H1 (cell line): Measurements from ENCODE around the gene IL9R. TPM values are rescaled to one million over a fixed set of nuclear protein-coding genes. Genes with fewer than 3 reads are reported as not detected.
A peak's percentile ranks its signal among the peaks of the same experiment; 100 is the strongest.

Experiments
- CTCF ChIA-PET: fragments of 300-600 bp; sonication (Branson Sonifier 250); formaldehyde crosslinking; loops from one replicate; lab custom pipeline; 2021; ENCODE audit not compliant: partially characterized antibody; lab: Charles Lee
- POLR2A ChIA-PET: fragments of 300-600 bp; sonication (Branson Sonifier 250); formaldehyde crosslinking; loops from one replicate; lab custom pipeline; 2021; ENCODE audit warnings: inconsistent platforms; ENCODE audit not compliant: partially characterized antibody; lab: Charles Lee
- DNase-seq, 2 experiments: peaks; one replicate each; pipeline versions ENCODE4 v3.0.0 to v3.0.0-alpha.2; 2010 to 2022; ENCODE audit warnings: low spot score in 2 of 2, low read depth in 1 of 2, mixed read lengths in 1 of 2
- FAIRE-seq: peaks from 2 replicates; lab custom pipeline; 2011; peaks lifted over from hg19 to GRCh38; lab: Jason Lieb, UNC
- H2AFZ ChIP-seq: 2 replicates; pipeline ENCODE4 v1.8.1; 2012; ENCODE audit warnings: low read length, inconsistent platforms
- H2AK5ac ChIP-seq: 2 replicates; pipeline ENCODE4 v1.6.1; 2013; ENCODE audit warnings: low read depth, low read length
- H2BK120ac ChIP-seq: replicated peaks from 2 replicates; pipeline ENCODE3; 2013; ENCODE audit warnings: low read depth, low read length, inconsistent platforms
- H2BK12ac ChIP-seq: 2 replicates; pipeline ENCODE4 v1.6.1; 2013; ENCODE audit warnings: low read depth, low read length
- H2BK15ac ChIP-seq: 2 replicates; pipeline ENCODE4 v1.6.1; 2013; ENCODE audit warnings: low read length
- H2BK20ac ChIP-seq: 2 replicates; pipeline ENCODE4 v1.6.1; 2013; ENCODE audit warnings: low read length
- H2BK5ac ChIP-seq: 2 replicates; pipeline ENCODE4 v1.6.1; 2013; ENCODE audit warnings: low read depth, low read length
- H3K14ac ChIP-seq: 2 replicates; pipeline ENCODE4 v1.6.1; 2013; ENCODE audit warnings: inconsistent platforms; ENCODE audit not compliant: insufficient read length
- H3K18ac ChIP-seq: 2 replicates; pipeline ENCODE4 v1.6.1; 2013; ENCODE audit warnings: low read length; ENCODE audit errors: extremely low read depth
- H3K23ac ChIP-seq: 2 replicates; pipeline ENCODE4 v1.6.1; 2013; ENCODE audit warnings: inconsistent platforms; ENCODE audit not compliant: insufficient read length
- H3K23me2 ChIP-seq: 2 replicates; pipeline ENCODE4 v1.6.1; 2013; ENCODE audit warnings: low read depth, low read length
- H3K27ac ChIP-seq: 2 replicates; pipeline ENCODE4 v1.6.1; 2011; ENCODE audit warnings: low read depth, low read length, inconsistent platforms
- H3K27me3 ChIP-seq, 4 experiments: replicated peaks in 1 of 4; 1 replicate in 1 of 4; 2 replicates in 3 of 4; pipeline versions ENCODE4 v1.6.1 to v1.8.1; 2011 to 2013; ENCODE audit warnings: low read length in 3 of 4, mild to moderate bottlenecking in 3 of 4, inconsistent platforms in 2 of 4, mixed read lengths in 2 of 4, moderate library complexity in 1 of 4; ENCODE audit not compliant: control insufficient read depth in 3 of 4, insufficient read depth in 3 of 4; ENCODE audit errors: extremely low read depth in 1 of 4
- H3K36me3 ChIP-seq, 4 experiments: 2 replicates each; pipeline versions ENCODE4 v1.6.1 to v1.8.1; 2011 to 2013; ENCODE audit warnings: mild to moderate bottlenecking in 4 of 4, low read length in 3 of 4, moderate library complexity in 2 of 4, control low read depth in 1 of 4, inconsistent platforms in 1 of 4; ENCODE audit not compliant: insufficient read depth in 4 of 4, control insufficient read depth in 2 of 4
- H3K4ac ChIP-seq: replicated peaks from 2 replicates; pipeline ENCODE3; 2013; ENCODE audit warnings: low read length, low read depth, mixed read lengths, inconsistent platforms; ENCODE audit not compliant: insufficient read length
- H3K4me1 ChIP-seq, 4 experiments: replicated peaks in 1 of 4; 1 replicate in 1 of 4; 2 replicates in 3 of 4; pipeline versions ENCODE4 v1.6.1 to v1.8.1; 2011 to 2013; ENCODE audit warnings: low read length in 3 of 4, inconsistent platforms in 2 of 4, mixed read lengths in 1 of 4; ENCODE audit not compliant: insufficient read depth in 4 of 4, control insufficient read depth in 3 of 4
- H3K4me2 ChIP-seq, 2 experiments: 2 replicates each; pipeline versions ENCODE4 v1.6.1 to v1.8.1; 2011 to 2013; ENCODE audit warnings: low read depth in 2 of 2, low read length in 2 of 2, control low read depth in 1 of 2, inconsistent platforms in 1 of 2, mild to moderate bottlenecking in 1 of 2; ENCODE audit not compliant: insufficient read depth in 1 of 2
- H3K4me3 ChIP-seq, 4 experiments: fragments of 200-600, 300-600 bp in 1 of 4; sonication (generic), shearing (Covaris generic), sonication (Bioruptor Twin) in 1 of 4; 2 replicates each; pipeline versions ENCODE4 v1.5.1 to v1.8.1; 2011 to 2016; ENCODE audit warnings: low read length in 4 of 4, low read depth in 3 of 4, control low read depth in 2 of 4, inconsistent platforms in 2 of 4, mild to moderate bottlenecking in 2 of 4, mixed read lengths in 1 of 4, moderate library complexity in 1 of 4; ENCODE audit not compliant: insufficient read depth in 2 of 4; ENCODE audit errors: extremely low read depth in 1 of 4
- H3K56ac ChIP-seq: replicated peaks from 2 replicates; pipeline ENCODE3; 2013; ENCODE audit warnings: low read depth, mild to moderate bottlenecking, mixed read lengths, low read length, inconsistent platforms; ENCODE audit not compliant: insufficient read length
- H3K79me1 ChIP-seq: 2 replicates; pipeline ENCODE4 v1.6.1; 2013; ENCODE audit warnings: low read depth, low read length, control low read depth
- H3K79me2 ChIP-seq, 2 experiments: 2 replicates each; pipeline versions ENCODE4 v1.6.1 to v1.8.1; 2012 to 2013; ENCODE audit warnings: low read length in 2 of 2, mild to moderate bottlenecking in 2 of 2, inconsistent platforms in 1 of 2; ENCODE audit not compliant: insufficient read depth in 2 of 2, control insufficient read depth in 1 of 2
- H3K9ac ChIP-seq, 4 experiments: replicated peaks in 1 of 4; 1 replicate in 1 of 4; 2 replicates in 3 of 4; pipeline versions ENCODE4 v1.6.1 to v1.8.1; 2011 to 2013; ENCODE audit warnings: low read depth in 3 of 4, low read length in 3 of 4, control low read depth in 2 of 4, mild to moderate bottlenecking in 2 of 4, moderate library complexity in 2 of 4, inconsistent platforms in 1 of 4; ENCODE audit errors: extremely low read depth in 1 of 4
- H3K9me3 ChIP-seq, 2 experiments: 2 replicates each; pipeline versions ENCODE4 v1.6.1 to v1.8.1; 2012 to 2013; ENCODE audit warnings: mild to moderate bottlenecking in 2 of 2, moderate library complexity in 2 of 2, control low read depth in 1 of 2, inconsistent platforms in 1 of 2, low read depth in 1 of 2, low read length in 1 of 2, mixed read lengths in 1 of 2; ENCODE audit not compliant: insufficient read depth in 2 of 2
- H4K20me1 ChIP-seq, 2 experiments: replicated peaks in 1 of 2; 2 replicates each; pipeline versions ENCODE3 to v1.8.1; 2011 to 2013; ENCODE audit warnings: inconsistent platforms in 2 of 2, low read length in 2 of 2, mild to moderate bottlenecking in 1 of 2; ENCODE audit not compliant: insufficient read depth in 2 of 2, control insufficient read depth in 1 of 2
- H4K5ac ChIP-seq: 2 replicates; pipeline ENCODE4 v1.6.1; 2013; ENCODE audit warnings: low read length, low read depth, mixed read lengths, inconsistent platforms; ENCODE audit not compliant: insufficient read length
- H4K8ac ChIP-seq: 2 replicates; pipeline ENCODE4 v1.8.0; 2013; ENCODE audit warnings: mild to moderate bottlenecking, moderate library complexity, low read length, inconsistent platforms; ENCODE audit not compliant: insufficient read depth; ENCODE audit errors: extremely low read depth
- H4K91ac ChIP-seq: replicated peaks from 2 replicates; pipeline ENCODE3; 2013; ENCODE audit warnings: low read length, mixed read lengths, inconsistent platforms; ENCODE audit not compliant: insufficient read length
- BRCA1 ChIP-seq: IDR thresholded peaks from 2 replicates; pipeline ENCODE4 v1.6.1; 2012; ENCODE audit warnings: low read depth, low read length, improper control_type of control experiment
- EGR1 ChIP-seq: IDR thresholded peaks from 2 replicates; pipeline ENCODE4 v1.6.1; 2011; ENCODE audit warnings: low read depth, low read length, borderline replicate concordance
- EP300 ChIP-seq, 2 experiments: IDR thresholded peaks; 1 replicate in 1 of 2; 2 replicates in 1 of 2; pipeline ENCODE4 v1.6.1; 2011 to 2012; ENCODE audit warnings: low read depth in 2 of 2, low read length in 2 of 2, mild to moderate bottlenecking in 2 of 2, borderline replicate concordance in 1 of 2, inconsistent platforms in 1 of 2, moderate library complexity in 1 of 2
- EZH2 ChIP-seq: fragments of 200-600 bp; sonication (generic); IDR thresholded peaks from 2 replicates; pipeline ENCODE4 v1.7.1; 2012; ENCODE audit warnings: low read depth, mild to moderate bottlenecking, moderate library complexity, low read length, inconsistent platforms; ENCODE audit not compliant: severe bottlenecking
- PHF8 ChIP-seq: fragments of 200-600 bp; sonication (generic); conservative IDR thresholded peaks from 2 replicates; pipeline ENCODE4 v1.7.1; 2012; ENCODE audit warnings: low read depth, mild to moderate bottlenecking, inconsistent platforms, low read length, moderate library complexity
- RAD21 ChIP-seq, 2 experiments: IDR thresholded peaks in 1 of 2; conservative IDR thresholded peaks in 1 of 2; 2 replicates each; pipeline ENCODE4 v1.6.1; 2011; ENCODE audit warnings: low read depth in 2 of 2, low read length in 2 of 2, improper control_type of control experiment in 1 of 2, inconsistent platforms in 1 of 2, mild to moderate bottlenecking in 1 of 2, moderate library complexity in 1 of 2
- RBBP5 ChIP-seq: IDR thresholded peaks from 2 replicates; pipeline ENCODE4 v1.7.1; 2012; ENCODE audit warnings: low read depth, mild to moderate bottlenecking, inconsistent platforms, low read length, moderate library complexity, borderline replicate concordance
- SIN3A ChIP-seq, 2 experiments: IDR thresholded peaks in 1 of 2; conservative IDR thresholded peaks in 1 of 2; 2 replicates each; pipeline ENCODE4 v1.6.1; 2011 to 2012; ENCODE audit warnings: low read length in 2 of 2, improper control_type of control experiment in 1 of 2, low read depth in 1 of 2, mild to moderate bottlenecking in 1 of 2
- SP4 ChIP-seq: IDR thresholded peaks from 2 replicates; pipeline ENCODE4 v1.6.1; 2012; ENCODE audit warnings: low read length, inconsistent platforms
- TCF12 ChIP-seq: IDR thresholded peaks from 2 replicates; pipeline ENCODE4 v1.6.1; 2011; ENCODE audit warnings: low read depth, mild to moderate bottlenecking, low read length
- YY1 ChIP-seq: IDR thresholded peaks from 2 replicates; pipeline ENCODE4 v1.6.1; 2011; ENCODE audit warnings: low read depth, mild to moderate bottlenecking, low read length
- WGBS, 2 experiments: shearing (Covaris generic) in 1 of 2; methylation state at CpG; one replicate each; pipeline versions ENCODE4 v1.1.6 to v1.1.7; 2013 to 2015; ENCODE audit warnings: low lambda C conversion rate in 2 of 2, mixed read lengths in 2 of 2, inconsistent platforms in 1 of 2, low coverage in 1 of 2, missing lambda C conversion rate in 1 of 2; ENCODE audit not compliant: insufficient replicate concordance in 2 of 2, insufficient coverage in 1 of 2, insufficient read length in 1 of 2; ENCODE audit errors: extremely low coverage in 1 of 2, missing lambda C conversion rate in 1 of 2; 5-methylcytosine and 5-hydroxymethylcytosine counted together
- polyA plus RNA-seq, 7 experiments: library from polyadenylated mRNA; depleted of rRNA in 3 of 7; stranded (reverse) in 5 of 7; unstranded in 2 of 7; fragments of >200 nt in 5 of 7; fragments of 200-250 nt in 2 of 7; gene quantifications; 1 replicate in 5 of 7; 2 replicates in 1 of 7; 4 replicates in 1 of 7; pipeline versions ENCODE4 v1.2.1 to v1.2.3, GENCODE V29; 2011 to 2013; ENCODE audit warnings: missing spikeins in 2 of 7, mixed read lengths in 2 of 7
- total RNA-seq: library from RNA; stranded (reverse); fragmentation: NEBNext Ultra II Directional; extraction: Animal tissue kit (Norgen Biotek cat#: 25700); gene quantifications from 2 replicates; pipeline ENCODE4 v1.2.1, GENCODE V29; 2021
- TF ChIP-seq, protein P1 (sequence below): IDR thresholded peaks from 2 replicates; pipeline ENCODE4 v1.6.1; 2012; ENCODE audit warnings: inconsistent platforms

Gene IL9R
- total and polyA plus RNA-seq, 2 of the 8 experiments (the other 6 are each of a cell fraction or from before 2014, with no cell fraction given): 0.14 to 0.28 TPM

GRCh38 chrX:155959018-155959587 lies 38.4 kb upstream of the IL9R start:
- POLR2A ChIA-PET: no interaction called here
- H3K23me2 ChIP-seq: peaks cover 5% of the 10 kb centered on the region; the same call in 1 of the 2 replicates
- DNase-seq: no peak
- TF ChIP-seq RBBP5 (no peak), TCF12 (0 out of 2 replicates have a peak, but pooled peaks have one; percentile 46), YY1 (peak; percentile 34; the same call in 1 of the 2 replicates), SIN3A (conservative IDR thresholded peaks at IDR 0.05 in 1 of 2, IDR thresholded peaks at IDR 0.05 in 1 of 2; ENCODE audit: low read depth in 1 of 2, low read length in 2 of 2) (peak; percentile 34 to 61; a peak in 1 of 4 replicates), RAD21 (IDR thresholded peaks at IDR 0.05 in 1 of 2, conservative IDR thresholded peaks at IDR 0.05 in 1 of 2; ENCODE audit: low read depth in 2 of 2, low read length in 2 of 2) (no peak), EGR1 (no peak), EP300 (IDR thresholded peaks at IDR 0.05; ENCODE audit: borderline replicate concordance in 1 of 2, low read depth in 2 of 2, low read length in 2 of 2) (no peak), SP4 (no peak), EZH2 (no peak), BRCA1 (no peak), PHF8 (no peak)
- TF ChIP-seq, protein P1, sequence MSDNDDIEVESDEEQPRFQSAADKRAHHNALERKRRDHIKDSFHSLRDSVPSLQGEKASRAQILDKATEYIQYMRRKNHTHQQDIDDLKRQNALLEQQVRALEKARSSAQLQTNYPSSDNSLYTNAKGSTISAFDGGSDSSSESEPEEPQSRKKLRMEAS: peak; percentile 39; the same call in 1 of the 2 replicates

More at GRCh38 chrX:155959018-155959587, 38.4 kb upstream of the IL9R start:
- Histone ChIP-seq H3K79me2 (no peaks in the 10 kb centered on the region), H3K4me2 (peak overlapping the region; percentile 57 to 69), H4K91ac (no peak overlapping the region), H3K14ac (no peak overlapping the region), H3K27ac (0 out of 2 replicates have a peak overlapping the region, but pooled peaks have one; percentile 59), H2BK20ac (no peak overlapping the region), H2AK5ac (no peak overlapping the region), H2AFZ (no peak overlapping the region), H2BK120ac (peak overlapping the region; percentile 83), H2BK12ac (no peak overlapping the region), H4K20me1 (no peaks in the 10 kb centered on the region), H3K4me1 (no peaks in the 10 kb centered on the region; a peak in 1 of 7 replicates), H2BK5ac (peak overlapping the region; percentile 27; the same call in 1 of the 2 replicates), H3K23ac (no peak overlapping the region), H3K4me3 (peak overlapping the region; percentile 15 to 58 (median 38); a peak in 6 of 8 replicates), H2BK15ac (no peak overlapping the region), H3K36me3 (no peaks in the 10 kb centered on the region), H3K18ac (no peak overlapping the region), H3K56ac (no peak overlapping the region), H4K8ac (no peak overlapping the region), H3K79me1 (no peaks in the 10 kb centered on the region; the same call in 1 of the 2 replicates), H3K9ac (peak overlapping the region in 2 of 4 experiments; percentile 59 to 67; a peak in 4 of 7 replicates), H3K27me3 (no peaks in the 10 kb centered on the region), H3K4ac (no peak overlapping the region), H3K9me3 (peaks cover 11 to 34% of the 10 kb centered on the region in 2 experiments), H4K5ac (no peak overlapping the region)
- CTCF ChIA-PET: no interaction called here
- FAIRE-seq: peak; percentile 19
- 41% methylated on average over 5 of the region's 5 CpGs; no CpG with 5 or more reads in 1 of the 2 experiments for WGBS, 2 experiments
